HepG2 (cell line): ENCODE measurements around the gene LY6G5B. TPM values are rescaled to one million over a fixed set of nuclear protein-coding genes. Genes with fewer than 3 reads are reported as not detected.

Experiments used
- GATA4 ChIP-seq: sonication (generic); IDR thresholded peaks from 2 replicates; pipeline ENCODE4 v1.6.1; 2016; ENCODE audit warnings: antibody characterized with exemption, low read depth, borderline replicate concordance
- HMG20B ChIP-seq: conservative IDR thresholded peaks from 2 replicates; pipeline ENCODE4 v1.6.1; 2016; ENCODE audit warnings: missing genetic modification reagents, missing compliant biosample characterization
- HMGXB4 ChIP-seq, 2 experiments: sonication (generic) in 1 of 2; formaldehyde crosslinking in 1 of 2; IDR thresholded peaks; 2 replicates each; pipeline versions ENCODE4 v1.4.0 to v1.6.1; 2018 to 2020; ENCODE audit warnings: missing genetic modification reagents in 2 of 2, borderline replicate concordance in 1 of 2, low read depth in 1 of 2, mild to moderate bottlenecking in 1 of 2, missing biosample characterization in 1 of 2
- ISL2 ChIP-seq: sonication (generic); formaldehyde crosslinking; IDR thresholded peaks from 2 replicates; pipeline ENCODE4 v1.5.0; 2020; ENCODE audit warnings: missing genetic modification reagents
- LRRFIP1 ChIP-seq: sonication (generic); formaldehyde crosslinking; conservative IDR thresholded peaks from 2 replicates; pipeline ENCODE4 v1.4.0; 2020; ENCODE audit warnings: missing genetic modification reagents
- POLR2G ChIP-seq: fragments of 200-400 bp; formaldehyde crosslinking; IDR thresholded peaks from 2 replicates; pipeline ENCODE4 v1.6.1; 2018; ENCODE audit warnings: mild to moderate bottlenecking, low read depth, low read length, moderate library complexity
- REST ChIP-seq, 2 experiments: IDR thresholded peaks; 2 replicates each; pipeline ENCODE4 v1.6.1; 2011 to 2012; ENCODE audit warnings: low read length in 2 of 2, borderline replicate concordance in 1 of 2, low read depth in 1 of 2, mild to moderate bottlenecking in 1 of 2, moderate library complexity in 1 of 2
- RFXAP ChIP-seq: sonication (generic); formaldehyde crosslinking; IDR thresholded peaks from 2 replicates; pipeline ENCODE4 v1.4.0; 2020; ENCODE audit warnings: missing genetic modification reagents, borderline replicate concordance
- SALL2 ChIP-seq: sonication (generic); formaldehyde crosslinking; IDR thresholded peaks from 2 replicates; pipeline ENCODE4 v1.8.1; 2023; ENCODE audit warnings: mild to moderate bottlenecking, missing genetic modification reagents, inconsistent platforms
- TCF12 ChIP-seq, 2 experiments: fragments of 450-650 bp in 1 of 2; sonication (generic) in 1 of 2; formaldehyde crosslinking in 1 of 2; IDR thresholded peaks; 2 replicates each; pipeline versions ENCODE4 v1.6.1 to v1.8.0; 2017 to 2022; ENCODE audit warnings: antibody characterized with exemption in 1 of 2, mild to moderate bottlenecking in 1 of 2, missing genetic modification reagents in 1 of 2, moderate library complexity in 1 of 2
- TSC22D2 ChIP-seq: sonication (generic); formaldehyde crosslinking; IDR thresholded peaks from 2 replicates; pipeline ENCODE4 v1.5.1; 2020; ENCODE audit warnings: missing genetic modification reagents, mild to moderate bottlenecking, borderline replicate concordance
- ZFP41 ChIP-seq: sonication (generic); formaldehyde crosslinking; IDR thresholded peaks from 2 replicates; pipeline ENCODE4 v1.4.0; 2020; ENCODE audit warnings: mild to moderate bottlenecking, missing genetic modification reagents, borderline replicate concordance
- ZFP90 ChIP-seq: sonication (generic); formaldehyde crosslinking; IDR thresholded peaks from 2 replicates; pipeline ENCODE4 v1.8.0; 2022; ENCODE audit warnings: missing genetic modification reagents, mild to moderate bottlenecking, inconsistent platforms, borderline replicate concordance
- ZNF543 ChIP-seq: sonication (generic); formaldehyde crosslinking; IDR thresholded peaks from 2 replicates; pipeline ENCODE4 v1.4.0; 2020; ENCODE audit warnings: mild to moderate bottlenecking, missing genetic modification reagents
- ZNF552 ChIP-seq: sonication (generic); formaldehyde crosslinking; IDR thresholded peaks from 2 replicates; pipeline ENCODE4 v1.9.0; 2022; ENCODE audit warnings: missing genetic modification reagents, mild to moderate bottlenecking, borderline replicate concordance
- ZNF556 ChIP-seq: sonication (generic); formaldehyde crosslinking; IDR thresholded peaks from 2 replicates; pipeline ENCODE4 v1.4.0; 2020; ENCODE audit warnings: mild to moderate bottlenecking, missing genetic modification reagents, borderline replicate concordance
- ZNF558 ChIP-seq: sonication (generic); formaldehyde crosslinking; IDR thresholded peaks from 2 replicates; pipeline ENCODE4 v1.9.0; 2022; ENCODE audit warnings: mild to moderate bottlenecking, missing genetic modification reagents, borderline replicate concordance
- ZNF780A ChIP-seq: sonication (generic); formaldehyde crosslinking; IDR thresholded peaks from 2 replicates; pipeline ENCODE4 v1.8.0; 2022; ENCODE audit warnings: mild to moderate bottlenecking, missing genetic modification reagents, moderate library complexity
- ZNF781 ChIP-seq: sonication (generic); formaldehyde crosslinking; IDR thresholded peaks from 2 replicates; pipeline ENCODE4 v1.5.1; 2020; ENCODE audit warnings: borderline replicate concordance, mild to moderate bottlenecking, missing genetic modification reagents; ENCODE audit errors: not compliant biosample characterization
- polyA plus RNA-seq, 8 experiments: library from polyadenylated mRNA; depleted of rRNA in 3 of 8; stranded (reverse) in 7 of 8; unstranded in 1 of 8; fragments of >200 nt; fragmentation: Illumina TruSeq in 4 of 8; extraction: Trizol in 4 of 8; gene quantifications; 2 replicates each; pipeline versions ENCODE4 v1.2.1 to v1.2.3, GENCODE V29; 2011 to 2016; ENCODE audit warnings: low read depth in 4 of 8, missing spikeins in 1 of 8, mixed read lengths in 1 of 8; ENCODE audit not compliant: insufficient read depth in 1 of 8
- total RNA-seq, 5 experiments: library from RNA; depleted of rRNA; stranded (reverse); fragments of >200 nt; fragmentation: Illumina TruSeq; extraction: Trizol; gene quantifications; 2 replicates each; pipeline ENCODE4 v1.2.3, GENCODE V29; 2016; ENCODE audit warnings: low read depth in 1 of 5

Gene LY6G5B
- total and polyA plus RNA-seq, 2 of the 13 experiments (the other 11 are each of a cell fraction or from before 2014, with no cell fraction given): 7.8 to 15.7 TPM

GRCh38 chr6:31659649-31660380 lies 10.0 kb upstream of the LY6G5B start (continued):
- TF ChIP-seq ZNF781: no peak
- TF ChIP-seq POLR2G: no peak
- peak in 1 of 2 experiments; percentile 90; a peak in 2 of 4 replicates for TF ChIP-seq REST (IDR thresholded peaks at IDR 0.05; ENCODE audit: borderline replicate concordance in 1 of 2, low read depth in 1 of 2, low read length in 2 of 2)
- TF ChIP-seq ZNF780A (CRISPR knock-in tag): 0 out of 2 replicates have a peak, but pooled peaks have one; percentile 13
- TF ChIP-seq HMGXB4 (CRISPR knock-in tag; IDR thresholded peaks at IDR 0.05; ENCODE audit: borderline replicate concordance in 1 of 2, low read depth in 1 of 2): 0 out of 4 replicates have a peak, but pooled peaks of 1 of the 2 experiments have one; percentile 12
- TF ChIP-seq TSC22D2 (CRISPR knock-in tag): 0 out of 2 replicates have a peak, but pooled peaks have one; percentile 11
- TF ChIP-seq GATA4: peak; percentile 52; the same call in 1 of the 2 replicates
- TF ChIP-seq HMG20B: no peak
- peak; percentile 60; the same call in 1 of the 2 replicates for TF ChIP-seq ZNF556 (CRISPR knock-in tag)
- TF ChIP-seq ZNF552: 0 out of 2 replicates have a peak, but pooled peaks have one; percentile 14
- no peak for TF ChIP-seq TCF12 (IDR thresholded peaks at IDR 0.05)
- 0 out of 2 replicates have a peak, but pooled peaks have one; percentile 1 for TF ChIP-seq TCF12 (CRISPR knock-in tag; IDR thresholded peaks at IDR 0.05)
- no peak for TF ChIP-seq LRRFIP1
- no peak for TF ChIP-seq ZNF543 (CRISPR knock-in tag)
- 0 out of 2 replicates have a peak, but pooled peaks have one; percentile 62 for TF ChIP-seq ZNF558
- TF ChIP-seq SALL2: no peak
- no peak for TF ChIP-seq RFXAP
- TF ChIP-seq ZFP41: peak; percentile 38; the same call in 1 of the 2 replicates
- no peak for TF ChIP-seq ISL2 (CRISPR knock-in tag)
- TF ChIP-seq ZFP90 (CRISPR knock-in tag): 0 out of 2 replicates have a peak, but pooled peaks have one; percentile 10
